ENCODE results near the gene ACADL. TPM values are rescaled to one million over a fixed set of nuclear protein-coding genes. Genes with fewer than 3 reads are reported as not detected.

Gene ACADL
- not detected for total RNA-seq

DNA sequence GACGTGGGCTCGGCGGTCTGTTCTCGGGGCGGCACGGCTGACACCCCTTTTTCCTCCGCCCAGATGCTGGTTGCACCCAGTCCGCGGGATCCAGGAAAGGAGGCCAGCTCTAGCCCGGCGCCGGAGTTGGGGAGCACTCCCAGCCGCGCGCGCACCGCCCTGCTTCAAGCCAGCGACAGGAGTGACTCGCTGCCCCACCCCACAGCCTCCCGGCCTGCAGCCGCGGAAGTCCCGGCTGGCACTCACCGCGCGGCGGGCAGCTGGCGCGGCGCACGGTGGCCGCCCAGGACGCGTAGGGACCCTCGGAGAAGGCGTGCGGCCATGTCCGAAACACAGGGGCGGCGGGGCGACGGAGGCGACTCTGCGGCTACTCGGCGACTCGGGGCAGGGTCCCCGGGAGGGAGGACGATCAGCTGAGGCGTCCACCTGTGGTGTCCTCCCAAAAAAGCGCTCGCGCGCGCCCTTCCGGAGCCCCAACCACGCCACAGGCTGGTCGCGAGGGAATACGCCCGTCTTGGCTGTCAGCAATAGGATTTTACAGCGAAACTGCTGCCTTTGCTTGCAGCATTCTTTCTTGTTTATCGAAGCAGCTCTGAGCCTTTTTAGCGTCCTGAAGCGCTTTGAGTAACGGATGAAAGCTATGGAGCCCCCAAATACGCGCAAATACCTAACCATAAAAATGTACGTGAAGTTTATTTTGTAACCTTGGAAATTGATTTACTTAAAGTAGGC lies at the start of gene ACADL:
TSS of gene ACADL (minus strand) at position 507 of the 732 bp plus-strand sequence. CDS start at position 323, 184 bp downstream.
- ATAC-seq (ENCODE audit: low read depth) (peak; percentile 78), DNase-seq (peak; percentile 43)
- H3K4me3 Mint-ChIP-seq = peak within 1 kb of the TSS; percentile 58
- no peaks in the 10 kb centered on the region for H3K36me3 Mint-ChIP-seq
- H3K9me3 Mint-ChIP-seq = no peaks in the 10 kb centered on the region
- H3K4me1 Mint-ChIP-seq = peaks cover 3% of the 10 kb centered on the region
- H3K27me3 Mint-ChIP-seq = peaks cover 64% of the 10 kb centered on the region
- H3K27ac Mint-ChIP-seq = no peak within 1 kb of the TSS
- POLR2A ChIA-PET = no interaction called here

DNA sequence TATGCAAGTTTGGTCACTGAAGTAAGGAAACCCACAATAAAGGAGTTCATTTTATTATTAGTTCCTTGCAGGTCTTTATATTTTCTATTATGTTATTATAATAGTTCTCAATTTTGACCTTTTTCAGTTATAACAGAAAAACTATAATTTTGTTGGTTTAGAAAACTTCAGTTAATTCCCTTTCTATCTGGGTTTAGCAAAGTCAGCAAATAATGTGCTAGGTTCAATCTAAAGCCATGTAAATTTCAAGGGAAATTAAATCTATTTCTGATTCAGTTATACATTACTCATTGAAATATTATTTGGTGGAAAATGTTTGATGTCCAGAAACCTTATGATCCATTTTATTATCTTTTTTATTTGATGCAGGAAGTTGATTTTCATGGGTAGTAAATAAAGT lies 46.1 kb upstream of the ACADL start:
- no peak for DNase-seq
- POLR2A ChIA-PET = no interaction called here
- H3K36me3 Mint-ChIP-seq = no peaks in the 10 kb centered on the region
- no peak overlapping the region for H3K4me3 Mint-ChIP-seq
- H3K9me3 Mint-ChIP-seq = no peaks in the 10 kb centered on the region
- H3K4me1 Mint-ChIP-seq = no peaks in the 10 kb centered on the region
- peaks cover 2% of the 10 kb centered on the region for H3K27me3 Mint-ChIP-seq
- no peak overlapping the region for H3K27ac Mint-ChIP-seq
- no peak for ATAC-seq (ENCODE audit: low read depth)

DNA sequence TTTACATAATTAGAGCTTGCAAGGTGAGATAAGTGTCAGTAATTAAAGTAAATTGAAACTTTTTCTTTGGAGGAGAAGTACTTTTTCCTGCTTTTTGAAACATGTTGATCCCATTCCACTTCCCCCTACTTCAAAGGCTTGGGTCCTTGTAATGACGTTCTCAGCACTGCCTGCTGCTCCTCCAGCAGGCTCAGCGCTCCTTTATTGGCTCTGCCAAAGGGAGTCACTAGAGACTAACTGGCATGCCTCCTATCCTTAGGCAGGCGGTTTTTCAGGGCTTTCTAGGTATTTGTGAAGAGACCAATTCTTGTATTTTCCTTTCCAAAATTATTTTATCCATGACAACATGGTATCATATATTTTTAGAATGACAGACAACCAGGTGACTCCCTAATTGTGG lies 43.9 kb upstream of the ACADL start:
- no peak for DNase-seq
- Mint-ChIP-seq H3K36me3 (no peaks in the 10 kb centered on the region), H3K4me3 (no peak overlapping the region), H3K9me3 (no peaks in the 10 kb centered on the region), H3K27ac (no peak overlapping the region), H3K4me1 (no peaks in the 10 kb centered on the region), H3K27me3 (peaks cover 2% of the 10 kb centered on the region)
- no peak for ATAC-seq (ENCODE audit: low read depth)
- POLR2A ChIA-PET = no interaction called here

DNA sequence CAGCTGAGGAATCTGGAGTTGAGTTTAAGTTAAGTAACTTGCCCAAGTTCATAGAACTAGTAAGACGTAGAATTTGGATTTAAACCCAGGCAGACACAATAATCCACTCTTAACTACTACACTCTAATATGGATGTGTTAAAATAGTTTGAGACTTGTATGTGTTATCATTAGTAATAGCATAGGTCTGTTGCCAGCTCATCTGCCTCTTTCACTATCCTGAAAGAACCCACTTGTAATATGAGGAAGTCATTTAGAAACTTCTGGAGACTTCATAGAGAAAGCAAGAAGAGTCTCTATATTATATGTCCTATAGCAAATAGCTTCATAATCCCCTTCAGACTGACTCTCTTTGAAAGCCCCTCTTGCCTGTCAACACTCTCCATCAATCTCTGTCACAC lies 43.0 kb upstream of the ACADL start:
- DNase-seq (no peak), ATAC-seq (ENCODE audit: low read depth) (no peak)
- Mint-ChIP-seq H3K36me3 (no peaks in the 10 kb centered on the region), H3K9me3 (no peaks in the 10 kb centered on the region), H3K27me3 (peaks cover 2% of the 10 kb centered on the region), H3K27ac (no peak overlapping the region), H3K4me3 (no peak overlapping the region), H3K4me1 (no peaks in the 10 kb centered on the region)
- POLR2A ChIA-PET = no interaction called here

DNA sequence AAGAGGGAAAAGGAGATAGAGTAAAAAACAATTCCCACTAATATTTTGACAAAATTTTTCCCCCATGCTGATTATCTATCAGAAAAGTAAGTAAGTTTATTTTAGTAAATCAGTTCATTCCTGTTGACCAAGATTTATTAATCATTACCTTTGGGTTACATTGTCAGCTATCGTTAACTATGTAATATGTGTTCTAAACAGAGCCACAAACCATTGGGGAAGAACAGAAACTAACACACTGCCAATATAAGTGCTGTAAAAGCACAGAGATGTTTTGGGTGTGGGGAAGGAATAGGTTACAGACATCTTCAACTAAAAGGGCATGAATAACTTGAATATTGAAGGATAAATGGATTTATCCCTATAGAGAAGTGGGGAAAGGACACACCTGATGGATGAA lies 42.5 kb upstream of the ACADL start:
- POLR2A ChIA-PET = no interaction called here
- Mint-ChIP-seq H3K36me3 (no peaks in the 10 kb centered on the region), H3K9me3 (no peaks in the 10 kb centered on the region), H3K27ac (no peak overlapping the region), H3K4me1 (no peaks in the 10 kb centered on the region), H3K4me3 (no peak overlapping the region), H3K27me3 (peaks cover 2% of the 10 kb centered on the region)
- DNase-seq (no peak), ATAC-seq (ENCODE audit: low read depth) (no peak)

DNA sequence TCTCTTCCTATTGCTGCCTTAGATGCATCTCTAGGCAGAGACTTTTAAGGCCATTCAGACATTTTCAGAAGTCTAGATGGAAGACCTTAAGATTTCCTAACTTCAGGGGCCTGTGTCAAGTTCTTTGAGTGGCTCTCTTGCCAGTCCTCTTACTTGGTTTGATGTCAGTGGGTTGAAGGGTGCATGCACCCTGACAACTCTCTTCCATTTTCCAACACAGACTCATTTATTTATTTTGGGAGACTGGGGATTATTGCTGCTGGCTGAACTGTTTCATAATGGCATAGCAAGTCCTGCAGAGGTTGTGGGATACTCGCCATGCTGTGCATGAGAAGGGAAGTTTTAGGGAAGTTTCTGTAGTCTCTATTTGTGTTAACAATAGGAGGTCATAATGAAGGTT lies 39.0 kb upstream of the ACADL start:
- Mint-ChIP-seq H3K4me3 (no peak overlapping the region), H3K36me3 (no peaks in the 10 kb centered on the region), H3K9me3 (no peaks in the 10 kb centered on the region), H3K4me1 (no peaks in the 10 kb centered on the region), H3K27me3 (no peaks in the 10 kb centered on the region), H3K27ac (no peak overlapping the region)
- POLR2A ChIA-PET = no interaction called here
- no peak for ATAC-seq (ENCODE audit: low read depth)
- no peak for DNase-seq

DNA sequence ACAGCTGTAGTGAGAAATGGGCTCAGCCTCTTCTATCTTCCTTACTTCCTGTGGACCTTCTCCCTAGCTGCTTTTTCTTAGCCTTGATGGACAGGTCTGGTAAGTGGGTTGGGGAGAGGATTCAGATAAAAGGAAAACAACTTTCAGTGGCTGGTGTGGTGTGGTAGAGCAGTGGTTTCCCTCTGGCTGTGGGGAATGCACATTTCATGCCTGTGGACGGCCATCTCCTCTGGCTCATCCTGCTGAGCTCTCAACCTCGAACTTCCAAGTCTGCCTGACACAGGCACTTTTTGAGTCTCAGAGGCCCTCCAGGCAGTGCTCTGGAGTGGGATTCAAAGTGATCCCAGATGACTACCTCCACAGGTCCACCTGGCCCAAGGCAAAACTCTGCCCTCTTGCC lies 38.6 kb upstream of the ACADL start:
- no peaks in the 10 kb centered on the region for H3K9me3 Mint-ChIP-seq
- H3K36me3 Mint-ChIP-seq = no peaks in the 10 kb centered on the region
- H3K27ac Mint-ChIP-seq = no peak overlapping the region
- no peak overlapping the region for H3K4me3 Mint-ChIP-seq
- H3K4me1 Mint-ChIP-seq = no peaks in the 10 kb centered on the region
- no peak for DNase-seq
- ATAC-seq (ENCODE audit: low read depth) = no peak
- H3K27me3 Mint-ChIP-seq = no peaks in the 10 kb centered on the region
- POLR2A ChIA-PET = no interaction called here

DNA sequence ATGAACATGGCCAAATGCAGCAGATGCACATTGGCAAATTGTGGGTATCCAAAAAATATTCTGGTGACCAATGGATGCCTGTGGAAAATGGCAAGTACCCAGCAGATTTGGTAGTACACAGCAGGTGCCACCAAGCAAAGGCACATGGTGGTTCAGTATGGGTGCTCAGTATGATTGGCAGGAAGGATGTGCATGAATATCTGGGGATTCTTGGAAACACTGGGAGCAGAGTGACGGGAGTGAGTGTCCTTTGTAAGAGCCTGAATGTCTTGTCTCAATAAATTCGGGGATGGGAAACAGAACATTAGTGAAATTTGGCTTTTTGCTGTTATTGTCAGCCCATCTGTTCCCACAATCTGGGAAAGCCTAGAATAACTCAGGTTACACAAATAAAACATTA lies 36.8 kb upstream of the ACADL start:
- Mint-ChIP-seq H3K9me3 (no peaks in the 10 kb centered on the region), H3K27me3 (no peaks in the 10 kb centered on the region), H3K4me1 (no peaks in the 10 kb centered on the region), H3K27ac (no peak overlapping the region), H3K36me3 (no peaks in the 10 kb centered on the region), H3K4me3 (no peak overlapping the region)
- ATAC-seq (ENCODE audit: low read depth) = no peak
- POLR2A ChIA-PET = no interaction called here
- no peak for DNase-seq

DNA sequence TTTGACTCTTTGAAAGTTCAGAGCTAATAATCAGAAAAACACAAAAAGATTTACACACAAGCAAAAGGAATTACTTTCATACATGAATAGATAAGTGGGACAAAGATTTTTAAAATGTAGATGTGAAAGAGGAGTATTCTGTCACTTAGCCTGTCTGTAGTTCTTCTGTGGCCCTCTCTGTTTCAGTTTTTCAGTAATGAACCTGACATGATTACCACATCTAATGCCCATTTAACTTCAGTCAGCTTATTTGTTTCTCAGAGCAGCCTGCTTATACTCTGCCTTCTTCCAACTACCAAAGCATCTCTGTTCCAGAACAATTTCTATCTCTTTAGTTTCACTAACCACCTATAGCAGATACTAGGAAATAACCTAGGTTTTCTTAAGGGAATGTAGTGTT lies 34.4 kb upstream of the ACADL start:
- Mint-ChIP-seq H3K27ac (no peak overlapping the region), H3K4me3 (no peak overlapping the region), H3K27me3 (no peaks in the 10 kb centered on the region), H3K4me1 (no peaks in the 10 kb centered on the region), H3K36me3 (no peaks in the 10 kb centered on the region), H3K9me3 (no peaks in the 10 kb centered on the region)
- DNase-seq = no peak
- POLR2A ChIA-PET = no interaction called here
- no peak for ATAC-seq (ENCODE audit: low read depth)

DNA sequence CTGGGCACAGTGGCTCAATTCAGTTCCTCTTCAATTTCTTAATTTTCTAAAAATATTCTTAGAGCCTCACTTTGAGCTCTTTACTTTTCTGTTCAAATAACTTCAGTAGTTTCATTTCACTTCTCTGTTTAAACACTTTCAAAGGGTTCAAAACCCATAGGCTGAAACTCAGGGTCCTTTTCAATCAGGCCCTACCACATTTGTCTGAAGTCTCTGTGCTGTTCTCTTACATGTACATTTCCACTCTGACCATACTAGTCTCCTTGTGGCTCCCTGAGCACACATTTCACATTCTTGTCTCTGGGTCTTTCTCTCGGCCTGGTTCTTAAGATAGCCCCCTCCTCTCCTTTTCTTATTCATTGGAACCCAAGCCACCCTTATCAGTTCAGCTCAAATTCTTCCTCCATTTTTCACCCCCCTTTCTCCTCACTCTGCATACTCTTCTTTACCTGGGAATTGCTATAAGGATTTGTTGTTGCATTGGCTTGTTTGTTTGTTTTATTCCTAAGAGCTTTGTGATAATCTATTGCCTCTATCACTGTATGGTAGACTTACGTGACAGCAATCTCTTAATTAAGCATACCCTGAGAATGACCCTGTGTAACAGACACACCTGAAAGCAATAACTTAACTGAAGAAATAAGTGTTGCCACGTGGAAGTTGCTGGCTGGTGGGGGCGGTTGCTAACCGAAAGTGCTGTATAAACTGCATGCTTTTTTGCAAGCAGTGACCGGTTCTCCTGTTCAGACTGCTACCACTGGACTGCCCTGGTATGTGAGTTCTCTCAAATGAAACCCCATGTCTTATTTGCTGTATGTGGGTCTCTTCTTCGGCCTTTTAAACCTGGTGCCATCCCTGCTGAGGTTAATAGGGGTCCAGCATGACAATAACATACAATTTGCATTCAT lies 27.7 kb upstream of the ACADL start:
- H3K4me3 Mint-ChIP-seq = no peak overlapping the region
- POLR2A ChIA-PET = no interaction called here
- H3K9me3 Mint-ChIP-seq = no peaks in the 10 kb centered on the region
- H3K27ac Mint-ChIP-seq = no peak overlapping the region
- ATAC-seq (ENCODE audit: low read depth) (no peak), DNase-seq (no peak)
- no peaks in the 10 kb centered on the region for H3K27me3 Mint-ChIP-seq
- no peaks in the 10 kb centered on the region for H3K4me1 Mint-ChIP-seq
- H3K36me3 Mint-ChIP-seq = no peaks in the 10 kb centered on the region

DNA sequence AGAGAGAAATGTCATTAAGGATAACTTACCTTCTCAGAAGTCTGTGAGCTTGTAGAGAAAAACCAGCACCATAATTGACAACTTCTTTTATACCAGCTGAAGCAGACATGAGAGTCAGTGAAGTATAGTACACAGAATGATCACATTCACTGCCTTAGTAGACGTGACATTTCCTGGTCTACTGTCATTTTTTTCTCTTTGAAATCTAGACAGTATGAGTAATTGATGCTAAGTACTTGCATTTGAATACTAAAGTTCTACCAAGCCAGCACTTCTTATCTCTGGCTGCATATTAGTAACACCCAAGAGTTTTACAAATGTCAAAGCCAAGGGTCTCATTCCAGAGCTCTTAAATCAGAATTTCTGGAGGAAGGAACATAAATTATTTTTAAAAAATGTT lies 25.4 kb upstream of the ACADL start:
- no peaks in the 10 kb centered on the region for H3K27me3 Mint-ChIP-seq
- no peaks in the 10 kb centered on the region for H3K36me3 Mint-ChIP-seq
- DNase-seq = no peak
- H3K4me3 Mint-ChIP-seq = no peak overlapping the region
- no peak for ATAC-seq (ENCODE audit: low read depth)
- POLR2A ChIA-PET = no interaction called here
- no peaks in the 10 kb centered on the region for H3K9me3 Mint-ChIP-seq
- no peak overlapping the region for H3K27ac Mint-ChIP-seq
- H3K4me1 Mint-ChIP-seq = no peaks in the 10 kb centered on the region

DNA sequence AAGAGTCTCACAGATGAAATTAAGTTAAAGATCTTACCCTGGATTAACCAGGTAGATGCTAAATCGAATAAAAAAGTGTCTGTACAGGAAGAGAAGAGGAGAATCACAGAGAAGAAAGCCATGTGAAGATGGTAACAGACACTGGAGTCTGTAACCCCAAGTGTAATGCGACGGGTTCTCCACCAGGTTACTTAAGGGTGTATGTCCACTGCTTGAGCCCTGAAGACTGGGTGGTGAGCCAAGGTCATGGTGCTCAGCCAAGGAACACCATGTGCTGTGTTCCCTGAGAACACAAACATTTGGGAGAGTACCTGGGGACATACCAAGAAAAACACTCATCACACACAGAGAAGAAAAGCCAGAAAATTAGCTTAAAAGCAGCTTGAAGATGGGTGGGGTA lies 8.2 kb upstream of the ACADL start:
- H3K27ac Mint-ChIP-seq = no peak overlapping the region
- H3K36me3 Mint-ChIP-seq = no peaks in the 10 kb centered on the region
- ATAC-seq (ENCODE audit: low read depth) = no peak
- peaks cover 26% of the 10 kb centered on the region for H3K27me3 Mint-ChIP-seq
- H3K4me3 Mint-ChIP-seq = no peak overlapping the region
- POLR2A ChIA-PET = no interaction called here
- H3K9me3 Mint-ChIP-seq = no peaks in the 10 kb centered on the region
- DNase-seq = no peak
- H3K4me1 Mint-ChIP-seq = no peaks in the 10 kb centered on the region

DNA sequence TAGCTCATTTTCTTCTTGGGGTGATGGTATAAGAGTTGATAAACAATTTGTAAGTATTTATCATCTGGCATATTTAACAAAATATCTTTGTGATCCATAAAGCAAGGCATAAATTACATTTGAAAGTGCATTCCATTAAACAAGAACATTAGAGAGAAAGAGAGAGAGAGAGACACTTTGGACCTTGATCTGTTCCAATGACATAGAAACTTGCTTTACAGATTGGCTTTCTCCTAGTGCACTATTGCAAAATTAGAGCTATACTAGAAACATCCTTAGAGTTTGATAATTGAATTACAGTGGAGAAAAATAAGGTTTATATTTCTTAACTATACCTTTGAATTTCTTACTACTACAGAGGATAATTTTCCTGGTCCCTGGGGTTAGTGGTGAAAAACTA lies 5.7 kb upstream of the ACADL start:
- Mint-ChIP-seq H3K4me1 (no peaks in the 10 kb centered on the region), H3K36me3 (no peaks in the 10 kb centered on the region), H3K9me3 (no peaks in the 10 kb centered on the region), H3K27ac (no peak overlapping the region), H3K4me3 (no peak overlapping the region), H3K27me3 (peaks cover 41% of the 10 kb centered on the region)
- POLR2A ChIA-PET = no interaction called here
- ATAC-seq (ENCODE audit: low read depth) (no peak), DNase-seq (no peak)

DNA sequence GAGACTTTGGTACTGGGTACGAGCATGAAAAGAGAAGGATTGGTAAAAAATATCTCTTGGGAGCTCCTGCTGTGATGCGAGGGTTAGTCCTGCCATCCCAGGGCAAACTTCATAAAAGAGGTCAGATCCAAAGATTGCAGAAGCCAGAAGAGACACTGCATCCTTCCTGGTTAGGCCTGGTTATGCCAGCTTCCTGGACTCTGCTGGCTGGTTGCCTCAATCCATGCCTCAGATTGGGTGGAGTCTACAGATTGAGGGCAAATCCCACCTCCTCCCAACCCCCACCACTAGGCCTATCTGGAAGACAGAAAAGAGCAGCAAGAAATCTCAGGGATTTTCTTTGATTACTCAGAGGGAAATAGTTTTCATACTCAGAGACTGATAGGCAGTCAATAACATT lies 5.3 kb upstream of the ACADL start:
- no peak for ATAC-seq (ENCODE audit: low read depth)
- Mint-ChIP-seq H3K4me3 (no peak overlapping the region), H3K4me1 (no peaks in the 10 kb centered on the region), H3K36me3 (no peaks in the 10 kb centered on the region), H3K27ac (no peak overlapping the region), H3K27me3 (peaks cover 45% of the 10 kb centered on the region), H3K9me3 (no peaks in the 10 kb centered on the region)
- POLR2A ChIA-PET = no interaction called here
- no peak for DNase-seq

All from activated naive CD8-positive, alpha-beta T cell treated with anti-CD3 and anti-CD28 coated beads, Interleukin-2, amount 10 ng/mL, durations not matched to agents 7 days and 5 days (primary cell).